ENCODE results near the gene TUBGCP2.

The TUBGCP2 gene

GRCh38 chr10:133308421-133309099 lies at the start of gene TUBGCP2, which contains the start of gene ZNF511:
TUBGCP2 (minus strand) TSS chr10:133308872; CDS start chr10:133302941, 5,931 bp downstream.
ZNF511 (plus strand) TSS chr10:133308914; CDS start chr10:133308944, 30 bp downstream.
- H3K9me3 ChIP-seq (ENCODE audit: control insufficient read depth, insufficient read depth, low read length): no peaks in the 10 kb centered on the region
- no peak for TF ChIP-seq CTCF (IDR thresholded peaks at IDR 0.05; ENCODE audit: low read depth, low read length, poor library complexity, severe bottlenecking)
- no peak for TF ChIP-seq EZH2phosphoT487 (IDR thresholded peaks at IDR 0.05; ENCODE audit: borderline replicate concordance, low read length)
- H3K27me3 ChIP-seq (ENCODE audit: control insufficient read depth, low read length): no peaks in the 10 kb centered on the region
- H3K4me1 ChIP-seq (ENCODE audit: control insufficient read depth, low read length): peaks cover 15% of the 10 kb centered on the region
- H3K36me3 ChIP-seq (ENCODE audit: control insufficient read depth, low read length): peaks cover 39% of the 10 kb centered on the region
- peak within 1 kb of the TSS; percentile 73 for H3K27ac ChIP-seq (ENCODE audit: low read depth, low read length)
- H3K79me2 ChIP-seq (ENCODE audit: control insufficient read depth, low read length): peaks cover 55% of the 10 kb centered on the region
- H3K4me3 ChIP-seq (ENCODE audit: low read length): peak within 1 kb of the TSS; percentile 79
- H4K20me1 ChIP-seq (ENCODE audit: control insufficient read depth, insufficient read depth, low read depth, low read length): peaks cover 25% of the 10 kb centered on the region
- no peaks in the 10 kb centered on the region for H3K9me2 ChIP-seq (replicated peaks; ENCODE audit: control insufficient read depth, low read length)
- H3K4me2 ChIP-seq (ENCODE audit: low read length): peak within 1 kb of the TSS; percentile 83
- no peaks in the 10 kb centered on the region for H3F3A ChIP-seq (ENCODE audit: control insufficient read depth, insufficient read depth)

GRCh38 chr10:133357285-133358161 lies 48.9 kb upstream of the TUBGCP2 start, which contains the start of gene FUOM:
FUOM (minus strand) TSS chr10:133358019; CDS start chr10:133358007, 12 bp downstream.
- H3K36me3 ChIP-seq (ENCODE audit: control insufficient read depth, low read length): no peaks in the 10 kb centered on the region
- no peak for TF ChIP-seq EZH2phosphoT487 (IDR thresholded peaks at IDR 0.05; ENCODE audit: borderline replicate concordance, low read length)
- TF ChIP-seq CTCF (IDR thresholded peaks at IDR 0.05; ENCODE audit: low read depth, low read length, poor library complexity, severe bottlenecking): no peak
- H3K27ac ChIP-seq (ENCODE audit: low read depth, low read length): peak within 1 kb of the TSS; percentile 41; the same call in 1 of the 2 replicates
- H3K9me2 ChIP-seq (replicated peaks; ENCODE audit: control insufficient read depth, low read length): no peaks in the 10 kb centered on the region
- H3K79me2 ChIP-seq (ENCODE audit: control insufficient read depth, low read length): no peaks in the 10 kb centered on the region
- H4K20me1 ChIP-seq (ENCODE audit: control insufficient read depth, insufficient read depth, low read depth, low read length): no peaks in the 10 kb centered on the region
- peak within 1 kb of the TSS; percentile 65 for H3K4me2 ChIP-seq (ENCODE audit: low read length)
- peak within 1 kb of the TSS; percentile 66 for H3K4me3 ChIP-seq (ENCODE audit: low read length)
- H3F3A ChIP-seq (ENCODE audit: control insufficient read depth, insufficient read depth): no peaks in the 10 kb centered on the region
- no peaks in the 10 kb centered on the region for H3K27me3 ChIP-seq (ENCODE audit: control insufficient read depth, low read length)
- peaks cover 8% of the 10 kb centered on the region; the same call in 1 of the 2 replicates for H3K4me1 ChIP-seq (ENCODE audit: control insufficient read depth, low read length)
- H3K9me3 ChIP-seq (ENCODE audit: control insufficient read depth, insufficient read depth, low read length): no peaks in the 10 kb centered on the region

GRCh38 chr10:133356549-133357284 lies 48.0 kb upstream of the TUBGCP2 start:
- Histone ChIP-seq H3K4me2 (ENCODE audit: low read length) (peak overlapping the region; percentile 65), H3K9me2 (replicated peaks; ENCODE audit: control insufficient read depth, low read length) (no peaks in the 10 kb centered on the region), H3K9me3 (ENCODE audit: control insufficient read depth, insufficient read depth, low read length) (no peaks in the 10 kb centered on the region), H3K4me3 (ENCODE audit: low read length) (peak overlapping the region; percentile 66), H3F3A (ENCODE audit: control insufficient read depth, insufficient read depth) (no peaks in the 10 kb centered on the region), H3K4me1 (ENCODE audit: control insufficient read depth, low read length) (peaks cover 8% of the 10 kb centered on the region; the same call in 1 of the 2 replicates), H3K79me2 (ENCODE audit: control insufficient read depth, low read length) (no peaks in the 10 kb centered on the region), H3K36me3 (ENCODE audit: control insufficient read depth, low read length) (no peaks in the 10 kb centered on the region), H3K27me3 (ENCODE audit: control insufficient read depth, low read length) (no peaks in the 10 kb centered on the region), H4K20me1 (ENCODE audit: control insufficient read depth, insufficient read depth, low read depth, low read length) (no peaks in the 10 kb centered on the region), H3K27ac (ENCODE audit: low read depth, low read length) (no peak overlapping the region)
- no peak for TF ChIP-seq CTCF (IDR thresholded peaks at IDR 0.05; ENCODE audit: low read depth, low read length, poor library complexity, severe bottlenecking)
- no peak for TF ChIP-seq EZH2phosphoT487 (IDR thresholded peaks at IDR 0.05; ENCODE audit: borderline replicate concordance, low read length)
